IPS-18c (cell line): ENCODE measurements around the gene BRPF3.

Source experiments
- H3K4me3 ChIP-seq: 2 replicates; pipeline ENCODE4 v1.7.0; 2013; ENCODE audit warnings: low read depth, mild to moderate bottlenecking, low read length, moderate library complexity; ENCODE audit not compliant: insufficient read depth
- H3K9me3 ChIP-seq: one replicate; pipeline ENCODE4 v1.6.1; 2013; ENCODE audit warnings: mild to moderate bottlenecking, low read length, moderate library complexity; ENCODE audit not compliant: control insufficient read depth, insufficient read depth

BRPF3 gene

GRCh38 chr6:36276581-36277536 is 80.3 kb downstream of the BRPF3 start:
- Histone ChIP-seq H3K9me3 (no peaks in the 10 kb centered on the region), H3K4me3 (no peak overlapping the region)

GRCh38 chr6:36277946-36278470 is 81.5 kb downstream of the BRPF3 start:
- Histone ChIP-seq H3K9me3 (no peaks in the 10 kb centered on the region), H3K4me3 (no peak overlapping the region)

- Histone ChIP-seq H3K4me3 (no peak overlapping the region), H3K9me3 (no peaks in the 10 kb centered on the region)
Measured at GRCh38 chr6:36280467-36280866, 83.9 kb downstream of the BRPF3 start.

- Histone ChIP-seq H3K9me3 (no peaks in the 10 kb centered on the region), H3K4me3 (no peak overlapping the region)
Measured at GRCh38 chr6:36280983-36281382, 84.4 kb downstream of the BRPF3 start.
